Activated CD4-positive, alpha-beta T cell treated with anti-CD3 and anti-CD28 coated beads, Interleukin-2, Interleukin-4, amounts not matched to agents 100 ng/mL and 50 ng/mL, durations not matched to agents 16 hours and 8 hours (primary cell): ENCODE measurements around the gene UQCRFS1.
A peak's percentile ranks its signal among the peaks of the same experiment; 100 is the strongest.
"Not testable (repeated sequence)": the region's sequence is repeated elsewhere in the genome, so short reads cannot be mapped to it uniquely, and the experiment has no call there.

Source experiments
- DNase-seq: peaks from one replicate; pipeline ENCODE4 v3.0.0-alpha.2; 2020; ENCODE audit warnings: low spot score

UQCRFS1 gene

GRCh38 chr19:29212648-29213573 lies at the start of gene UQCRFS1:
Gene UQCRFS1 (minus strand): TSS chr19:29213151. CDS start chr19:29213118, 33 bp downstream.
- DNase-seq: peak; percentile 97

GRCh38 chr19:29262085-29262484 lies 49.1 kb upstream of the UQCRFS1 start:
- no peak for DNase-seq

GRCh38 chr19:29260477-29261317 lies 47.7 kb upstream of the UQCRFS1 start:
- DNase-seq: peak; percentile 61

- no peak for DNase-seq
These were observed 46.9 kb upstream of the UQCRFS1 start for GRCh38 chr19:29259867-29260281.

GRCh38 chr19:29259153-29259552 lies 46.2 kb upstream of the UQCRFS1 start:
- DNase-seq: no peak

- DNase-seq: no peak
These were observed 43.6 kb upstream of the UQCRFS1 start for GRCh38 chr19:29256516-29256915.

- no peak for DNase-seq
These were observed 43.0 kb upstream of the UQCRFS1 start for GRCh38 chr19:29255912-29256311.

- DNase-seq: no peak
These were observed 42.1 kb upstream of the UQCRFS1 start for GRCh38 chr19:29255006-29255405.

- DNase-seq: not testable (repeated sequence)
These were observed 36.8 kb upstream of the UQCRFS1 start for GRCh38 chr19:29249798-29250197.

GRCh38 chr19:29248332-29248844 lies 35.4 kb upstream of the UQCRFS1 start:
- no peak for DNase-seq

GRCh38 chr19:29247872-29248271 lies 34.9 kb upstream of the UQCRFS1 start:
- DNase-seq: no peak

GRCh38 chr19:29247471-29247870 lies 34.5 kb upstream of the UQCRFS1 start:
- no peak for DNase-seq

GRCh38 chr19:29247051-29247450 lies 34.1 kb upstream of the UQCRFS1 start:
- no peak for DNase-seq

- DNase-seq: no peak
These were observed 32.3 kb upstream of the UQCRFS1 start for GRCh38 chr19:29245215-29245614.

GRCh38 chr19:29241324-29241723 lies 28.4 kb upstream of the UQCRFS1 start:
- no peak for DNase-seq

GRCh38 chr19:29239213-29239776 lies 26.3 kb upstream of the UQCRFS1 start:
- no peak for DNase-seq

GRCh38 chr19:29233591-29233990 lies 20.6 kb upstream of the UQCRFS1 start:
- DNase-seq: no peak

- DNase-seq: no peak
These were observed 19.4 kb upstream of the UQCRFS1 start for GRCh38 chr19:29232315-29232852.

GRCh38 chr19:29231306-29231705 lies 18.4 kb upstream of the UQCRFS1 start:
- DNase-seq: not testable (repeated sequence)

- no peak for DNase-seq
These were observed 4.7 kb upstream of the UQCRFS1 start for GRCh38 chr19:29217616-29218015.

GRCh38 chr19:29216021-29216420 lies 3.1 kb upstream of the UQCRFS1 start:
- DNase-seq: no peak

- DNase-seq: no peak
These were observed 2.4 kb upstream of the UQCRFS1 start for GRCh38 chr19:29215322-29215845.
